NT2/D1 (cell line): ENCODE data around the gene GPATCH1.

Experiments
- SUZ12 ChIP-seq: IDR thresholded peaks from 2 replicates; pipeline ENCODE4 v1.6.1; 2011; ENCODE audit not compliant: insufficient read length, insufficient read depth; ENCODE audit errors: extremely low read depth
- YY1 ChIP-seq: IDR thresholded peaks from 2 replicates; pipeline ENCODE4 v1.6.1; 2011; ENCODE audit not compliant: insufficient read length, insufficient read depth
- ZNF274 ChIP-seq: IDR thresholded peaks from 2 replicates; pipeline ENCODE4 v1.6.1; 2011; ENCODE audit warnings: mild to moderate bottlenecking, low read depth, low read length

DNA sequence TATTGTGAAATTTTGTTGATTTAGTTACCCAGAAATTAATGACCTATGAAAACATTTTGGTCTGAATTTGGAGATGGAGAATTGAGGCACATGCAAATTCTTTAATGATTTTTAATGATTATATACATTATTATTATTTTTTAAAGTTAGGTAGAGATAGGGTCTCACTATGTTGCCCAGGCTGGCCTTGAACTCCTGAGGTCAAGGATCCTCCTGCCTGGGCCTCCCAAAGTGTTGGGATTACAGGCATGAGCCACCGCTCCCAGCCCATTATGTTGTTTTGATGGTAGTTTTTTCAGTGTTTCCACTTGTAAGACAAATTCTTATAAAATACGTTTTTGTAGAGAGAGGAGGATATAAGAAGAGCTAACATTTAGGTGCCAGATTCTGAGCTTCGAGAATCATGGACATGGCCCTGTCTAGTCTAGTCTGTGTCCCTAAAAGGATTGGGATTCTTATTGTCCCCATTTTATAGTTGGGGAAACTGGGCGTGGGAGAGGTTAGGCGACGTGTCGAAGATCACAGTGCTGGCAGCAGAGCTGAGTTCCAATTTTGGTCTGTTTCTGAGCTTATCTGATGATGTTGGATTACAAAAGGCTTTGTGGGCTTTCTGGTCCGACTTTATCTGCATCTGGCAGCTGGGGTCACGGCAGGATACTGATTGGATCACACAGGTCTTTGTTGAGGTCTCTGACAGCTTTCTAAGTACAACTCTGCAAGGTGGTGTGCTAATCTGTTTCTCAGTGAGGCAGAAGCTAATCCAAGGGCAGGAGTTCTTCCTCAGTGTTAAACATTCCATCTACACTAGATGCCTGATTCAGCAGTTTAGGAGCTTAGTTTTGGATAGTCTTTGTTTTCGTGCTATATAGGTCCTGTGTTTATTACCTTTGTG, 43.5 kb downstream of the GPATCH1 start:
- TF ChIP-seq YY1: no peak
- no peak for TF ChIP-seq SUZ12
- no peak for TF ChIP-seq ZNF274
